K562 (cell line): Measurements from ENCODE around the gene VENTX.

Source experiments
- CTCF ChIP-seq, 3 experiments: IDR thresholded peaks in 2 of 3; conservative IDR thresholded peaks in 1 of 3; 2 replicates each; pipeline ENCODE4 v1.5.1; 2011 to 2012; ENCODE audit warnings: low read length in 3 of 3, mild to moderate bottlenecking in 3 of 3, control low read depth in 2 of 3, improper control_type of control experiment in 1 of 3, inconsistent platforms in 1 of 3, low read depth in 1 of 3, mixed read lengths in 1 of 3, moderate library complexity in 1 of 3; ENCODE audit not compliant: insufficient read depth in 2 of 3
- FOS ChIP-seq: IDR thresholded peaks from 3 replicates; pipeline ENCODE4 v1.6.1; 2011; ENCODE audit not compliant: insufficient read length; ENCODE audit errors: extremely low read depth
- GTF2E2 ChIP-seq: fragments of 200-800 bp; sonication (Bioruptor generic); IDR thresholded peaks from 2 replicates; pipeline ENCODE4 v1.6.1; 2016; ENCODE audit warnings: missing genetic modification characterization, missing compliant biosample characterization
- MAFF ChIP-seq: IDR thresholded peaks from 2 replicates; pipeline ENCODE4 v1.6.1; 2012; ENCODE audit warnings: low read length, improper control_type of control experiment
- MEF2A ChIP-seq: IDR thresholded peaks from 2 replicates; pipeline ENCODE4 v1.6.1; 2011; ENCODE audit warnings: low read depth, mild to moderate bottlenecking, low read length, moderate library complexity; ENCODE audit not compliant: control insufficient read depth
- MYC ChIP-seq, 2 experiments: fragments of 250-450 bp in 1 of 2; sonication (Bioruptor Pico) in 1 of 2; IDR thresholded peaks; 2 replicates each; pipeline versions ENCODE4 v1.5.1 to v1.6.1; 2012 to 2021; ENCODE audit warnings: low read depth in 2 of 2, borderline replicate concordance in 1 of 2, improper control_type of control experiment in 1 of 2, low read length in 1 of 2, mild to moderate bottlenecking in 1 of 2, moderate library complexity in 1 of 2
- NR2C2 ChIP-seq, 2 experiments: fragments of 200-800 bp in 1 of 2; sonication (Bioruptor generic) in 1 of 2; sonication (generic) in 1 of 2; formaldehyde crosslinking in 1 of 2; IDR thresholded peaks; 2 replicates each; pipeline versions ENCODE4 v1.6.1 to v1.8.0; 2016 to 2022; ENCODE audit warnings: mild to moderate bottlenecking in 1 of 2, missing compliant biosample characterization in 1 of 2, missing genetic modification characterization in 1 of 2, missing genetic modification reagents in 1 of 2
- POLR2A ChIP-seq: fragments of 450-650 bp; conservative IDR thresholded peaks from 2 replicates; pipeline ENCODE4 v1.6.1; 2016
- SRSF9 ChIP-seq: fragments of 200-400 bp; formaldehyde crosslinking; IDR thresholded peaks from 2 replicates; pipeline ENCODE4 v1.6.1; 2017; ENCODE audit warnings: low read depth, low read length, borderline replicate concordance
- ZNF24 ChIP-seq: fragments of 450-650 bp; IDR thresholded peaks from 2 replicates; pipeline ENCODE4 v1.6.1; 2016

GRCh38 chr10:133254421-133255120 lies 16.9 kb downstream of the VENTX start:
- TF ChIP-seq NR2C2 (CRISPR knock-in tag; IDR thresholded peaks at IDR 0.05) (no peak), NR2C2 (tag; IDR thresholded peaks at IDR 0.05) (no peak), MYC (IDR thresholded peaks at IDR 0.05; ENCODE audit: low read depth, low read length) (no peak), MYC (CRISPR knock-in tag; IDR thresholded peaks at IDR 0.05; ENCODE audit: borderline replicate concordance, low read depth) (no peak), MAFF (no peak), GTF2E2 (tag) (no peak), POLR2A (no peak), FOS (no peak), ZNF24 (no peak), CTCF (IDR thresholded peaks at IDR 0.05 in 2 of 3, conservative IDR thresholded peaks at IDR 0.05 in 1 of 3; ENCODE audit: insufficient read depth in 2 of 3, low read depth in 1 of 3, low read length in 3 of 3) (no peak), SRSF9 (no peak), MEF2A (no peak)
